DMS 273 (cell line): ENCODE measurements around the gene MEGF11.
"Not testable (repeated sequence)": the region's sequence is repeated elsewhere in the genome, so short reads cannot be mapped to it uniquely, and the experiment has no call there.

Experiments
- DNase-seq: peaks from one replicate; lab custom pipeline; 2025; ENCODE audit not compliant: unreplicated experiment; lab: John Stamatoyannopoulos, UW

MEGF11 gene

GRCh38 chr15:65907661-65908060 lies 345.9 kb downstream of the MEGF11 start:
- DNase-seq = no peak

- no peak for DNase-seq
These were observed 347.2 kb downstream of the MEGF11 start for GRCh38 chr15:65906396-65906795.

- DNase-seq = no peak
These were observed 349.2 kb downstream of the MEGF11 start for GRCh38 chr15:65904301-65904700.

GRCh38 chr15:65903296-65904073 lies 350.1 kb downstream of the MEGF11 start:
- DNase-seq = no peak

GRCh38 chr15:65902373-65902772 lies 351.2 kb downstream of the MEGF11 start:
- no peak for DNase-seq

- DNase-seq = no peak
These were observed 351.7 kb downstream of the MEGF11 start for GRCh38 chr15:65901836-65902235.

- DNase-seq = no peak
These were observed 352.2 kb downstream of the MEGF11 start for GRCh38 chr15:65901336-65901735.

- DNase-seq = no peak
These were observed 353.1 kb downstream of the MEGF11 start for GRCh38 chr15:65900488-65900887.

GRCh38 chr15:65896236-65896635 lies 357.3 kb downstream of the MEGF11 start:
- no peak for DNase-seq

GRCh38 chr15:65893060-65893459 lies 360.5 kb downstream of the MEGF11 start:
- DNase-seq = no peak

GRCh38 chr15:65888981-65889380 lies 364.6 kb downstream of the MEGF11 start:
- DNase-seq = no peak

- no peak for DNase-seq
These were observed 366.0 kb downstream of the MEGF11 start for GRCh38 chr15:65887565-65887964.

GRCh38 chr15:65885668-65886218 lies 367.8 kb downstream of the MEGF11 start:
- DNase-seq = no peak

- DNase-seq = no peak
These were observed 369.0 kb downstream of the MEGF11 start for GRCh38 chr15:65884511-65884910.

GRCh38 chr15:65883571-65883970 lies 370.0 kb downstream of the MEGF11 start:
- no peak for DNase-seq

- DNase-seq = no peak
These were observed 371.6 kb downstream of the MEGF11 start for GRCh38 chr15:65881766-65882434.

GRCh38 chr15:65877749-65878148 lies 375.8 kb downstream of the MEGF11 start:
- no peak for DNase-seq

- DNase-seq = no peak
These were observed 378.1 kb downstream of the MEGF11 start for GRCh38 chr15:65875458-65875857.

GRCh38 chr15:65873256-65873655 lies 380.3 kb downstream of the MEGF11 start:
- DNase-seq = no peak

- not testable (repeated sequence) for DNase-seq
These were observed 381.0 kb downstream of the MEGF11 start for GRCh38 chr15:65872596-65872995.

GRCh38 chr15:65871886-65872285 lies 381.7 kb downstream of the MEGF11 start:
- not testable (repeated sequence) for DNase-seq

GRCh38 chr15:65870889-65871533 lies 382.5 kb downstream of the MEGF11 start:
- DNase-seq = peak; percentile 30
